Occipital lobe (tissue), 2 donors: Measurements from ENCODE around the gene CLEC2B. TPM values are rescaled to one million over a fixed set of nuclear protein-coding genes. Genes with fewer than 3 reads are reported as not detected.
"Not testable (repeated sequence)": the region's sequence is repeated elsewhere in the genome, so short reads cannot be mapped to it uniquely, and the experiment has no call there.

Experiments
- DNase-seq: peaks from one replicate; lab custom pipeline; 2025; lab: John Stamatoyannopoulos, UW
- total RNA-seq: library from RNA; depleted of rRNA; stranded (reverse); fragments of >200 nt; gene quantifications from one replicate; pipeline ENCODE4 v1.2.3, GENCODE V29; 2014

Gene CLEC2B
- total RNA-seq: 2.7 TPM

GRCh38 chr12:9869307-9870161 lies at the start of gene CLEC2B:
Gene CLEC2B, minus strand, starts transcription at chr12:9869354.
- no peak for DNase-seq

GRCh38 chr12:9911708-9912107 lies 42.6 kb upstream of the CLEC2B start:
- DNase-seq: no peak

GRCh38 chr12:9910716-9911421 lies 41.7 kb upstream of the CLEC2B start:
- no peak for DNase-seq

GRCh38 chr12:9909724-9910123 lies 40.6 kb upstream of the CLEC2B start:
- no peak for DNase-seq

- DNase-seq: no peak
Observed at GRCh38 chr12:9908350-9908749, 39.2 kb upstream of the CLEC2B start.

- no peak for DNase-seq
Observed at GRCh38 chr12:9907769-9908168, 38.6 kb upstream of the CLEC2B start.

GRCh38 chr12:9906873-9907272 lies 37.7 kb upstream of the CLEC2B start:
- no peak for DNase-seq

GRCh38 chr12:9902539-9903228 lies 33.5 kb upstream of the CLEC2B start:
- DNase-seq: no peak

DNA sequence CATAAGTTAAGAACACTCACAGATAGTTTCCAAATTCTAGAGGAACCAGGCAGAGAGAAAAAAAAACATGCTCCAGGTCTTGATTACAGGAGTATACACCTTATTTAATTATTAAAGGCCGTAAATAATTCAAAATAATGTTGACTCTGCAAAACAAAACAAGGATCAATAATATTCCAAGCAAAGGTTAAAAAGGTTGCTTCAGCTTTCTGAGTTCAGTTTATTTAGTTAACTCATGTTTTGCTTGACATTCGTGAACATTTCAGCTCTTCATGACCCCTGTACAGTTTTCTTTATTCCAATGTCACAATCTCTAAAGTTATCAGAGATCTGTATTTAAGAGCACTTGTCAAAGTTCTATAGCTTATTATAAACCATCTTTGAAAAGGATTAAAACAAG lies 31.8 kb upstream of the CLEC2B start:
- no peak for DNase-seq

DNA sequence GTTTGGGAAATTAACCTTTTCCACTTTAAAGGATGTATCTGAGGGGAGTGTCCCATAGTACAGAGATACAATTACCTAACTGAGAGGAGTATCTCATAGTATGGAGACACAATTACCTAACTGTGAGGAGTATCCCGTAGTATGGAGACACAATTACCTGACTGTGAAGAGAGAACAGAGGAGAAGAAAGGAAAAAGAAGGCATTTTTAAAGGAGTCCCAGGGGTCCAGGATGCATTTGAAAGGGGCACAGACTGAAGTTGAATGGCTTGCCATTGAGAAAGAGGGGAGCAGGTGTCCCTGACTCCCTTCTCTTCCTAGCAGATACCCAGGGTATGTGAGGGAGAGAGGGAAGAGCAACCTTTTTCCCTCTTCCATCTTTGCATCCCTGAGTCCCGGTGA lies 30.1 kb upstream of the CLEC2B start:
- no peak for DNase-seq

- no peak for DNase-seq
Observed at GRCh38 chr12:9897535-9897934, 28.4 kb upstream of the CLEC2B start.

DNA sequence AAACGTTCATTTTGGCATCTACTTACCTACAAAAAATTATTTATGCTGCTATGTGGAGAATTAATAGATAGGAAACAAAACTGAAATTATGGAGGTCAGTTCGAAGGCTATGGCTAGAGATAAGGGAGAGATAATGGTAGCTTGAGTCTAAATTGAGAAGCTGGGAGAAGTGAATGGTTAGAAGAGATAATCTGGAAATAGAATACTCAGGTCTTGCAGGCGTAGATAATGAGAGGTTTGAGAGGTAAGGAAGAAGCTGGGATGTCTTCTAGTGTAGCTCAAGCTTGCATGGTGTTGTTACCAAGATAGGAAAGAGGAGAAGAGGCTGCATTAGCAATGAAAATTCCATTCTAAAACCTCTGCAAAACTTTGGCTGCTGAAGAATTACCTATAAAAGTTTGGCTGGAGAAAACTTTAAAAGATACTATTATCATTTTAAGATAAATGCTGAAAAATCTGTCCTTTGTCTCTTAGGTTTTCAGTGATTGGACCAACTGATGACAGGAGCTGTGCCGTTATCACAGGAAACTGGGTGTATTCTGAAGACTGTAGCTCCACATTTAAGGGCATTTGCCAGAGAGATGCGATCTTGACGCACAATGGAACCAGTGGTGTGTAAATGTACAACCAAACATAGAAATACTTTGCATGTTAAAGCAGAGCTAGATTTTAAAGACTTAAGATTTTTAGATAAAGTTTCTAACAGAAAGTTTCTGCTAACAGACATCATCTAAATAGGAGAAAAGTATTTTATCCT lies 26.2 kb upstream of the CLEC2B start:
- no peak for DNase-seq

DNA sequence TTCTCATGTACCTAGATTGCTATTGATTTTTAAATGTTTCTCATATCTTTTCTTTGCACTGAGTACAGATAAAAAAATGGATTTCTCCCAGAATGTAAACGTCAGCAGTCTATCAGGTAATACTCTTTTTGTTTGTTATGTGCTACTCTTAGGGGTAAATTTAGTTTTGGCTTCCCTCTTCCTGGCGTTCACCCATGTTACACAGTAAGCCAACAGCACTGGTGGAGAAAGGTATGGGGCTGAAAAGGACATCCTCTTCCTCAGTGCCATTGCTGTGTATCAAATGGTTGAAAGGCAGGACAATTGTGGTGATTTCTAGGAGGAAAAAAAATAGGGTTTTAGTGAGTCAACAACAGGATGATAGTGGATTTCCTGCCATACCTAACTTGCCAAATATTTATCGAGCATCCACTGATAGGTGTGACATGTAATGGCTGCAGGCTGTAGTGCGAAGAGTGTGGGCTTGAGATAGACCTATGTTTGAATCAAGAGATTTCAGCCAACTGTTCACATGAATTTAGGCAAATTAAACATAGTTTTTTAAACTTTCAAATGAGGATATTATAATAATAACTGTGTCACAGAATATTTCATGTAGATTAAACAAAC lies 19.6 kb upstream of the CLEC2B start:
- no peak for DNase-seq

DNA sequence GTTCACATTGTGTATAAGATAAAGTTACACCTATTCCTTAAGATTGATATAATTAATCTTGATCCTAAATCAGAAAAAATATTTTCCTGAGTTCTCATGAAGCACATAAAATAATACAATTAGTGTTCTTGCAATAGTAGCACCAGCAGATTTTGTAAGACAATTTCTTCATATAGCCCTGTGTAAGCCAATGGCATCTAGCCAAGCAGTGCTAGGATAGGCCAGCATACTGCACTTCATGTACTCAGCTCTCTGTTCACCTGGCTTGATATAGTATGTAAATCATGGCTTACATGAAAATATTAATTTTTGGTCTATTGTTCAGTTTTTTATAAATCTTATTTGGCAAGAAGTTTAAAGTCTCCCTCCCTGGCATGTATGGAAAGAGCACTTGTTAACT lies 14.0 kb upstream of the CLEC2B start:
- no peak for DNase-seq

GRCh38 chr12:9881988-9882387 lies 12.8 kb upstream of the CLEC2B start:
- no peak for DNase-seq

DNA sequence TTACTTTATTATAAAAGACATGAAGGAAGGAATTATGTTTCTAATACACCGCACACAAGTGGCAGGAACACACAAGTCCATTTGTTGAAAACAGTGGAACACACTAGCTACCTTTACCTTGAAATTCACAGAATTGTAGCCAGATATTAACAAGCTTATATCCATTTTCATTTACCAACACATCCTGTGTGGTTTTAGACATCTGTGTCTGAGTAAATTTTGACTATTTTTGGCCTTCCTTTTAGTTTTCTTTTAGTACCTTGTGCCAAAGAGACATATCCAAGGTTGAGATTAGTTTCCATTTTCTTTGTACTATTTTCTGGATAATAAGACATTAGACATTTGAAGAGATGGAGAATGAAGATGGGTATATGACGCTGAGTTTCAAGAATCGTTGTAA lies 12.1 kb upstream of the CLEC2B start, which contains the start of gene KLRF2:
TSS of gene KLRF2 (plus strand) at position 244 of the 400 bp plus-strand sequence. CDS start at position 351, 107 bp downstream.
- DNase-seq: no peak

DNA sequence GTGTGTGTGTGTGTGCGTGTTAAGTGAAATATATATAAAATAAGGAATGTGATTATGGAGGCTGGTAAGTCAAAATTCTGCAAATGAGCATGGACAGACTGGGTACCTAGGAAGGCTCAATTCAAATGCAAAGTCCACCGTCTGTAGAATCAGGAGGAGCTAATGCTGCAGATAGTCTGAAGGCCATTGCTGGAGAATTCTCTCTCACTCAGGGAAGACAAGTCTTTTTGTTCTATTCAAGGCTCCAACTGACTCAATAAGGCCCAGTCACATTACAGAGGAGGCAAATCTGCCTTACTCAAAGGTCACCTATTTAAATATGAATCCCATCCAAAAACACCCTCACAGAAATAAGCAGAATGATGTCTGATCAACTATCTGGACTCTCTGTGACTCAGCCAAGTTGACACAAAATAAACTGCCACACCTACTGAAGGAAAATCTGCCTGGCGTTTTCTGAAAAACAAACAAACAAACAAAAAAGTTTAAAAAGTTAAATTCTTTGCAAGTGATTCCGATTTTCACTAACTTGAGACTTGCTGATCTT lies 11.5 kb upstream of the CLEC2B start:
- DNase-seq: no peak

DNA sequence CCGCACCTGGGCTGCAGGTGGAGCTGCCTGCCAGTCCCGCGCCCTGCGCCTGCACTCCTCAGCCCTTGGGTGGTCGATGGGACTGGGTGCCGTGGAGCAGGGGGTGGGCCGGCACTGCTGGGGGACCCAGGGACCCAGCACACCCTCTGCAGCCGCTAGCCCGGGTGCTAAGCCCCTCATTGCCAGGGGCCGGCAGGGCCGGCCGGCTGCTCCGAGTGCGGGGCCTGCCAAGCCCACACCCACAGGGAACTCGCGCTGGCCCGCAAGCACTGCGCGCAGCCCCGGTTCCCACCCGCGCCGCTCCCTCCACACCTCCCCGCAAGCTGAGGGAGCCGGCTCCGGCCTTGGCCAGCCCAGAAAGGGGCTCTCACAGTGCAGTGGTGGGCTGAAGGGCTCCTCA lies 7.0 kb upstream of the CLEC2B start:
- DNase-seq: not testable (repeated sequence)

- no peak for DNase-seq
Observed at GRCh38 chr12:9872742-9873141, 3.6 kb upstream of the CLEC2B start.

GRCh38 chr12:9872162-9872561 lies 3.0 kb upstream of the CLEC2B start:
- no peak for DNase-seq
